T-helper 22 cell (primary cell): Measurements from ENCODE around the gene FNIP2.

ENCODE experiments used
- DNase-seq: peaks from one replicate; pipeline ENCODE4 v3.0.0-alpha.2; 2020; ENCODE audit warnings: low read depth

Gene FNIP2

DNA sequence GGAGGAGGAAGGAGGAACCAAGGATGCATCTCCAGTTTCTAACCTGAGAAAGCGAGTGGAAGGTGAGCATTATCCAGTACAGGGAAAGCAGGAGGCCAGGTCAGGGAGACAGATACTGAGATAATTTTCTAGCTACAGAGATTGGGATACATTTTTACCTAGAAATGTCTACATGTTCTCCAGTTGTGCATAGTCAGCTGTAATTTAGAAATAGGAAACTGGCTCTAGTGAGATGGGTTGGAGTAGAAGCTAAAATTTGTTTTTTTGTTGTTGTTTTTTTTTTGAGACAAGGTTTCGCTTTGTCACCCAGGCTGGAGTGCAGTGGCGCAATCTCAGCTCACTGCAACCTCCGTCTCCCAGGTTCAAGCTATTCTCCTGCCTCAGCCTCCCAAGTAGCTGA, 71.3 kb downstream of the FNIP2 start:
- DNase-seq = no peak

GRCh38 chr4:158841540-158841939, 72.7 kb downstream of the FNIP2 start:
- no peak for DNase-seq

- no peak for DNase-seq
These were observed 76.7 kb downstream of the FNIP2 start for GRCh38 chr4:158845311-158846041.

DNA sequence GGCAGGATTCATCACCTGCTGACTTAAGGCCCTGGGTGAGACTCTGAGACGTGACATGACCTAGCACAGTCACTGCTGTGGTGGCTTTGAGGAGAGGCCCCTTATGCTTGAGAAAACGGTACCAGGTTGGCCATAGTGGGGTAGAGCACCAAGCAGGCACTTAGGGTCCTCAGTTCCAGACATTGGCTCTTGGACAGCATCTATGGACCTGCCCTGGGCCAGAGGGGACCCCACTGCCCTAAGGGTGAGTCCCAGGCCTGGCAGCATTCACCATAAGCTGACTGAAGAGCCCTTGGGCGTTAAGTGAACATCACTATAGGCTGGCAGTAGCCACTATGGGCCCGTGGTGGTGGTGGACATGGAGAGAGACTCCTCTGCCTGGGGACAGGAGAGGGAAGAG, 78.7 kb downstream of the FNIP2 start:
- DNase-seq = no peak

DNA sequence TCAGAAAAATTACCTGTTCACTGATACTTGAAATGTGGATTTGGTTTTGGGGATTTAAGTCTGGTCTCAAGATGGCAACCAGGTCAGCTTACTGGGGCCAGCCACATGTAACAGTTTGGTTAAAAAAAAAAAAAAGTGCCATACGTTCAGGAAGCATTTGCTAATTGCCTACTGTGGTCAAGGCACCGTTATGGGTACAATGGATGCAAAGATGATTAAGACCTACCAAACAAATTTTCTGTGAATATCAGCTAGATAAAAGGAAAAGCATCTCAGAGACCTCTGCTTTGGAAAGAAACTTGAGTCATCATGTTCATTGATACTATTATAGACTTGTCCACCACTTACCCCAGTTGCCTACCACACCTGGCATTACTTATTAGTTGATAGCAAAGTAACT, 80.9 kb downstream of the FNIP2 start:
- no peak for DNase-seq

- no peak for DNase-seq
These were observed 81.5 kb downstream of the FNIP2 start for GRCh38 chr4:158850371-158850770.

GRCh38 chr4:158850800-158851644, 82.2 kb downstream of the FNIP2 start:
- no peak for DNase-seq

- DNase-seq = no peak
These were observed 85.4 kb downstream of the FNIP2 start for GRCh38 chr4:158854236-158854635.

DNA sequence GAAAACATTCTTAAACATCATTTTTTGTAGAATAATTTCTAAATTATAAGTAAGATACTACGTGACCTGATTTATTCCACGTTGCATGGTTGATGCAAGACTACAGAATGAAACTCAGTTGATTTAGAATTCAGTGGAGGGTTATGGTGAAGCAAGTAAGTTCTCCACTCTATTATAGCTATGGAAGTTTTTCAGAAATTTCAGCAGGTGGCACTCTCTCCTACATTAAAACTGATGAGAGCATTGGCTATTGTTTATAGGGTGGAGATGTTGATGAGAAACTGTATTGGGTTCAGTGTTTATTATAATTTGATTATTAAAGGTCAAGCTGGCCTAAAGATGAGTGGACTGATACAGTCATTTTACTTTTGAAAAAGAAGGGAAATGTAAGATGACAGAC, 88.0 kb downstream of the FNIP2 start:
- DNase-seq = no peak

DNA sequence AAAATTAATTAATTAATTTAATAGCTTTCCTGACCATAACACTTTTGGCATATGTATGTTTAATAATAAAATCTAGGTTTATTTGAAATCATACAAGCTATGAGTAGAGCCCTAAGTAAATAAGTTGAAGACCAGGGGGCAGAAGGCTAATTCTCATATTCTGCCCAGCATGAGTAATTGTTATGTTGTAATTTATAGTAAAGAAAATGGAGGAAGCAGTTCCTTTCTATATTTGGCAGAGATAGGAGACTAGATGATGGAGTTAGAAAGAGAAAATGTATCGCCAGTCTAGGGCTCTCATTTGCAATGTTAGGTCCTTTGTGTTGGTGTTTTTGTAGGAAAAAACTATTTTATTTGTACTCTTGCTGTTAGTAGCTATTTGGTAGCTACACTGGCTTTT, 89.1 kb downstream of the FNIP2 start:
- DNase-seq = no peak

- DNase-seq = no peak
These were observed 89.8 kb downstream of the FNIP2 start for GRCh38 chr4:158858410-158859199.

DNA sequence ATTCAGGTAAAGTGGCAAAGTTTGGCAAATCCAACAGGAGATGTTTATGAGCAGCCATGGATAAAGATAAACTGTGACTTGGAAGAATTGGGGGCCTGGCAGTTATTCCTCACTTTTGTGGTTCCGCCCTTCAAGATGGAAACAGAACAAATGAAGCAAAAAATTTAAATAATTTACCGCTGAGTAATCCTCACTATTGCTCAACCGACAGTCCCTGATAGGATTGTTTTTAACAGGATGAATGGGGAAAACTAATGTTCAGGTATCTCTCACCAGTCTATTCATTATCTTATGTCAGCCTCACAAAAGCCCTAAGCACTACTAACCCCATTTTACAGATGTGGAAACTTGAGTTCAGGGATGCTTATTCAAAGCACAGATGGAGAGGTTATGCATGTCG, 90.8 kb downstream of the FNIP2 start:
- DNase-seq = no peak

DNA sequence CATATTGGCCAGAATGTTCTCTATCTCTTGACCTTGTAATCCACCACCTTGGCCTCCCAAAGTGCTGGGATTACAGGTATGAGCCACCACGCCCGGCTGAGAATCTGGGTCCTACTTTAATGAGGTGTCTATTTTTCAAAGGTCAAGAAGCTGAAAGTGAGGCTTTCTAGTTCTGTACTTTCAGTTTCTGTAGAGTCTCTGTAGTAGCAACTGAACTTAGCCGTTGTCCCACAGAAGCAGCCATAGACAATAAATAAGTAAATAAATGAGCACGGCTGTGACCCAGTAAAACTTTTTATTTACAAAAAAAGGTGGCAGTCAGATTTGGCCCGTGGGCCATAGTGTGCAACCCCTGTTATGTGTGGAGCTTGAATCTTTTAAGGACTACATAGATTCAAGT, 92.0 kb downstream of the FNIP2 start:
- no peak for DNase-seq

DNA sequence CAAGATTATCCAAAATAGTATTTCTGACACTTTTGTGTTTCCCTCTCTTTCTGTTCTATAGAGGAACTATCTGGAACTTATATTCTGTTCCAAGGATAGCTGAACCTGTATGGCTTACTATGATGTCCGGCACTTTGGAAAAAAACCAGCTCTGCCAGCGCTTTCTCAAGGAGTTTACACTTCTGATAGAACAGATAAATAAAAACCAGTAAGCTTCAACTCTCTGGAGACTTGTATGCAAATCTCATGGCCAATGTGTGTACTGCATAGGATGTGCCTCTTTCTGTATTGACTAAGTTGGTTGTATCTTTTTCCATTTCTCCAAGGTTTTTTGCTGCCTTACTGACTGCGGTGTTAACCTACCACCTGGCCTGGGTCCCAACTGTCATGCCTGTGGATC, 92.5 kb downstream of the FNIP2 start:
- no peak for DNase-seq

DNA sequence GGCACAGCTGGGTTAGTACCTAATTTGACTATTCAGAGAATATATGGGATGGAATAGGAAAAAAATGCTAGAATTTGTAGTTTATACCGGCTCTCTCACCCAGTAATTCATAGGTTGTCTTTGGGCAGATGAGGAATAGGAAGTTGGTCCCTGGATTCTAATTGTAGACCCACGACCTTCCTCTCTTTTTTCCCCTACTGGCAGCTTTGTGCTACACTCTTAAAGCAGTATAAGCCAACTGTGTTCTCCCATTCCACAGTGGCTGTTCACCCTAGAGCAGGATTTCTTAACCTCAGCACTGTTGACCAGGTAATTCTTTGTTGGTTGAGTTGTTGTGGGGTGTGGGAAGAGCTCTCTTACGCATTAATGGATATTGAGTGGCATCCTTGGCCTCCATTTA, 92.9 kb downstream of the FNIP2 start:
- no peak for DNase-seq

GRCh38 chr4:158863296-158863695, 94.5 kb downstream of the FNIP2 start:
- DNase-seq = no peak

GRCh38 chr4:158865520-158866177, 96.8 kb downstream of the FNIP2 start:
- no peak for DNase-seq

DNA sequence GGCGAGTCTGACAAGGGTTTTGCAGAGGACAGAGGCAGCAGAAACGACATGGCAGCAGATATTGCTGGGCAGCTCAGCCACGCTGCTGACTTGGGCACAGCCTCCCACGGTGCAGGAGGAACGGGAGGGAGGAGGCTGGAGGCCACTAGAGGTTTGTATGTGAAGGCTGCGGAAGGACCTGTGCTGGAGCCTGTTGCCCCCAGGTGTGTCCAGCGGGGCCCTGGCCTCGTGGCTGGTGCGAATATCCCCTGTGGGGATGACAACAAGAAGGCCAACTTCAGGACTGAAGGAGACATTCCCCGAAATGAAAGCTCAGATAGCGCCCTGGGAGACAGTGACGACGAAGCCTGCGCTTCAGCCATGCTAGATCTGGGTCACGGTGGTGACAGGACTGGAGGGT, 100.2 kb downstream of the FNIP2 start:
- DNase-seq = no peak

GRCh38 chr4:158869761-158870160, 100.9 kb downstream of the FNIP2 start:
- no peak for DNase-seq

DNA sequence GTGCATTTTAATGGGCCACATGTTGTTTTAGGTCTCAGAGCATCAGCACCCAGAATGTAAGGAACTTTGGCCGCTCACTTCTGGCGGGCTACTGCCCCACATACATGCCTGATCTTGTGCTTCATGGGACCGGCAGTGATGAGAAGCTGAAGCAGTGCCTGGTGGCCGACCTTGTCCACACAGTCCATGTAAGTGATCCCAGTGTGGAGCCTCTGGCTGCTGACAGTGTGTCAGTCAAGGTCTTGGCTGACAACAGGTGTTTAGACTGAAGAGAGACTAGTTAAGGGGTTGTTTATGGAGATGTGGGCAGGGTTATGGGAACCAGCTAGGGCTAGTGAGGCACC, 101.4 kb downstream of the FNIP2 start:
- DNase-seq = no peak

DNA sequence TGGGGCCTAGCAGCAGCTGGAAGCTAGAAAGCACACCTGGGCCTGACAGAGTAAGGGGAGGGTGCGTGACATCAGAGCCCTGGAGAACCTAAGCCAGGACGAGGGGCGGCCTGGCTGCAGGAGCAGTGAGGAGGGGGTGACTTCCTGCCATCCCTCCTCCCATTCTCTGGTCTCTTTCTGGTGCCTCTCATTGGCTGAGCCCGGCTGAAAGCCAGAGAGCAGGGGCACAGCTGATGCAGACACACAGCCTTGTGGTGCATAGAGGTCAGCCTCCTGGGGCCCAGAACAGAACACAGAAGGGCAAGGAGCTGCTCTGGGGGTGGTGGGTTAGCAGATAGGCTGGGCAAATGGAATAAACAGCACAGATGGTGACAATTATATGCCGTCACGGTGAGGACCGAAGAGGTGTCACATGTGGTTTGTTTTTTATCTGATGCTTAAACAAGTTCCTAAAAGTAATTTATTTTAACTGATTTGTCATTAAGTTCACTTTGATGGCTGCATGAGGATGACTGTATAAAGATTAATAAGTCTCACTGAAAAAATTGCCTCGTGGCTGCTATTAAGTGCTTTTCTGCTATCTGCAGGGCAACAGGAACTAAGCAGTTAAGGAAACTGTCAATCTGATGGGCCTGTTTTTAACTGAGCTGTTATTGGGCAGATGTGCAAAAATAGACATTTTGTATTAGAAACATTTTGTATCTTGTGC, 102.0 kb downstream of the FNIP2 start:
- DNase-seq = no peak

- no peak for DNase-seq
These were observed 102.5 kb downstream of the FNIP2 start for GRCh38 chr4:158871335-158871724.
